Measurements from ENCODE around the gene PIGQ. TPM values are rescaled to one million over a fixed set of nuclear protein-coding genes. Genes with fewer than 3 reads are reported as not detected.

The PIGQ gene
- total and polyA plus RNA-seq, 2 of the 13 experiments (the other 11 are each of a cell fraction or from before 2014, with no cell fraction given): 7.7 to 19.7 TPM

GRCh38 chr16:560701-561412 is 8.9 kb upstream of the PIGQ start (continued):
- TF ChIP-seq MLXIP (CRISPR knock-in tag; IDR thresholded peaks at IDR 0.05; ENCODE audit: borderline replicate concordance) (no peak), MTA1 (CRISPR knock-in tag; IDR thresholded peaks at IDR 0.05; ENCODE audit: borderline replicate concordance) (0 out of 2 replicates have a peak, but pooled peaks have one; percentile 41), RELA (CRISPR knock-in tag; IDR thresholded peaks at IDR 0.05) (no peak), CHD4 (IDR thresholded peaks at IDR 0.05; ENCODE audit: borderline replicate concordance, low read length) (no peak), ZNF558 (CRISPR knock-in tag; IDR thresholded peaks at IDR 0.05; ENCODE audit: borderline replicate concordance) (no peak), ZBTB46 (CRISPR knock-in tag; IDR thresholded peaks at IDR 0.05; ENCODE audit: borderline replicate concordance) (no peak)

GRCh38 chr16:561413-561794 is 8.4 kb upstream of the PIGQ start:
- in situ Hi-C loops (cut with HindIII; ENCODE audit: extremely low pct_ligation_motif_present, low pct_unique_long_range_greater_than_20kb) (no loop called here), intact Hi-C loops (cut with micrococcal nuclease; ENCODE audit: unreplicated experiment) (no loop called here)
- POLR2A ChIA-PET: no interaction called here
- TF ChIP-seq PBX3 (CRISPR knock-in tag; IDR thresholded peaks at IDR 0.05; ENCODE audit: borderline replicate concordance) (no peak), ZNF558 (CRISPR knock-in tag; IDR thresholded peaks at IDR 0.05; ENCODE audit: borderline replicate concordance) (no peak), HINFP (CRISPR knock-in tag; IDR thresholded peaks at IDR 0.05; ENCODE audit: low read depth) (no peak), ARNT2 (CRISPR knock-in tag; IDR thresholded peaks at IDR 0.05; ENCODE audit: low read depth) (no peak), ZFX (CRISPR knock-in tag; IDR thresholded peaks at IDR 0.05; ENCODE audit: low read depth) (peak; percentile 29; the same call in 1 of the 2 replicates), MIER3 (CRISPR knock-in tag; IDR thresholded peaks at IDR 0.05; ENCODE audit: borderline replicate concordance) (no peak), ZNF124 (CRISPR knock-in tag; IDR thresholded peaks at IDR 0.05) (no peak), MTA1 (CRISPR knock-in tag; IDR thresholded peaks at IDR 0.05; ENCODE audit: borderline replicate concordance) (0 out of 2 replicates have a peak, but pooled peaks have one; percentile 7), ZNF570 (CRISPR knock-in tag; IDR thresholded peaks at IDR 0.05; ENCODE audit: borderline replicate concordance) (no peak), ATF1 (CRISPR knock-in tag; IDR thresholded peaks at IDR 0.05) (no peak)

More at GRCh38 chr16:561413-561794, 8.4 kb upstream of the PIGQ start:
- DNase-seq (ENCODE audit: low spot score): no peak
- Histone ChIP-seq H3K9me3 (ENCODE audit: low read length) (no peaks in the 10 kb centered on the region), H3K4me3 (replicated peaks in 1 of 3; ENCODE audit: insufficient read depth in 1 of 3, low read depth in 2 of 3, low read length in 3 of 3) (peak overlapping the region in 1 of 3 experiments; percentile 46; a peak in 1 of 6 replicates), H2AFZ (ENCODE audit: low read length) (no peak overlapping the region), H3K4me1 (ENCODE audit: insufficient read depth, low read length) (peaks cover 73% of the 10 kb centered on the region), H3K79me2 (ENCODE audit: insufficient read depth, low read length) (no peaks in the 10 kb centered on the region), H4K20me1 (ENCODE audit: insufficient read depth, low read length) (no peaks in the 10 kb centered on the region), H3K9ac (ENCODE audit: insufficient read depth, low read depth, low read length) (0 out of 2 replicates have a peak overlapping the region, but pooled peaks have one; percentile 25), H3K36me3 (replicated peaks in 1 of 2; ENCODE audit: control insufficient read depth in 1 of 2, insufficient read depth in 2 of 2, low read length in 2 of 2) (no peaks in the 10 kb centered on the region), H3K4me2 (ENCODE audit: low read depth, low read length) (no peak overlapping the region; the same call in 1 of the 2 replicates), H3K27me3 (ENCODE audit: control insufficient read depth in 1 of 2, insufficient read depth in 2 of 2, low read length in 2 of 2) (peaks cover 18 to 66% of the 10 kb centered on the region in 2 experiments), H3K27ac (ENCODE audit: extremely low read length, insufficient read depth, low read length) (no peak overlapping the region)
- no TSS peak for BruUV-seq (replicated peaks)
- WGBS (ENCODE audit: low lambda C conversion rate): 7% methylated on average over 5 of the region's 15 CpGs
- no peak for ATAC-seq
- CTCF ChIA-PET (ENCODE audit: low intra/inter-chr PET ratio, low total read pairs): no interaction called here
- no peak for FAIRE-seq

Data from HepG2 (cell line).